HEK293 (cell line): ENCODE measurements around the gene SAMD11.
"Not testable (repeated sequence)": the region's sequence is repeated elsewhere in the genome, so short reads cannot be mapped to it uniquely, and the experiment has no call there.

Source experiments
- EGR2 ChIP-seq: fragments of 450-650 bp; formaldehyde crosslinking; IDR thresholded peaks from 2 replicates; pipeline ENCODE4 v1.5.1; 2016; ENCODE audit warnings: low read depth, missing biosample characterization, missing genetic modification characterization
- HOXA7 ChIP-seq: sonication (generic); formaldehyde crosslinking; IDR thresholded peaks from 2 replicates; pipeline ENCODE4 v1.8.1; 2022; ENCODE audit warnings: missing genetic modification reagents, borderline replicate concordance
- KLF16 ChIP-seq: fragments of 450-650 bp; formaldehyde crosslinking; IDR thresholded peaks from 2 replicates; pipeline ENCODE4 v1.5.1; 2017; ENCODE audit warnings: missing biosample characterization, missing genetic modification characterization
- SP2 ChIP-seq: fragments of 450-650 bp; formaldehyde crosslinking; IDR thresholded peaks from 2 replicates; pipeline ENCODE4 v1.5.1; 2016; ENCODE audit warnings: missing biosample characterization, missing genetic modification characterization
- YY1 ChIP-seq: fragments of 450-650 bp; formaldehyde crosslinking; IDR thresholded peaks from 2 replicates; pipeline ENCODE4 v1.5.1; 2018; ENCODE audit warnings: missing biosample characterization, missing genetic modification characterization
- ZNF239 ChIP-seq: fragments of 450-650 bp; formaldehyde crosslinking; IDR thresholded peaks from 2 replicates; pipeline ENCODE4 v1.5.1; 2016; ENCODE audit warnings: missing biosample characterization, missing genetic modification characterization
- ZNF335 ChIP-seq: fragments of 450-650 bp; formaldehyde crosslinking; conservative IDR thresholded peaks from 2 replicates; pipeline ENCODE4 v1.5.1; 2016; ENCODE audit warnings: missing biosample characterization, missing genetic modification characterization
- ZNF580 ChIP-seq: fragments of 450-650 bp; formaldehyde crosslinking; IDR thresholded peaks from 2 replicates; pipeline ENCODE4 v1.5.1; 2016; ENCODE audit warnings: missing biosample characterization, missing genetic modification characterization
- ZNF843 ChIP-seq: fragments of 450-650 bp; formaldehyde crosslinking; IDR thresholded peaks from 2 replicates; pipeline ENCODE4 v1.5.1; 2016; ENCODE audit warnings: missing biosample characterization, missing genetic modification characterization
- TF ChIP-seq, protein P1 (sequence below): fragments of 450-650 bp; formaldehyde crosslinking; IDR thresholded peaks from 2 replicates; pipeline ENCODE4 v1.5.1; 2016; ENCODE audit warnings: missing biosample characterization, missing genetic modification characterization
- TF ChIP-seq, protein P2 (sequence below): IDR thresholded peaks from 2 replicates; pipeline ENCODE4 v1.6.1; 2011; ENCODE audit warnings: mild to moderate bottlenecking, low read depth, low read length, borderline replicate concordance

GRCh38 chr1:988061-988460 lies 64.3 kb downstream of the SAMD11 start:
- TF ChIP-seq YY1 (tag by site-specific recombination); HOXA7 (CRISPR knock-in tag); EGR2 (tag by site-specific recombination); ZNF580 (tag by site-specific recombination); ZNF335; ZNF239 (tag by site-specific recombination); KLF16; ZNF843 (tag by site-specific recombination); SP2: not testable (repeated sequence)
- TF ChIP-seq, protein P1, sequence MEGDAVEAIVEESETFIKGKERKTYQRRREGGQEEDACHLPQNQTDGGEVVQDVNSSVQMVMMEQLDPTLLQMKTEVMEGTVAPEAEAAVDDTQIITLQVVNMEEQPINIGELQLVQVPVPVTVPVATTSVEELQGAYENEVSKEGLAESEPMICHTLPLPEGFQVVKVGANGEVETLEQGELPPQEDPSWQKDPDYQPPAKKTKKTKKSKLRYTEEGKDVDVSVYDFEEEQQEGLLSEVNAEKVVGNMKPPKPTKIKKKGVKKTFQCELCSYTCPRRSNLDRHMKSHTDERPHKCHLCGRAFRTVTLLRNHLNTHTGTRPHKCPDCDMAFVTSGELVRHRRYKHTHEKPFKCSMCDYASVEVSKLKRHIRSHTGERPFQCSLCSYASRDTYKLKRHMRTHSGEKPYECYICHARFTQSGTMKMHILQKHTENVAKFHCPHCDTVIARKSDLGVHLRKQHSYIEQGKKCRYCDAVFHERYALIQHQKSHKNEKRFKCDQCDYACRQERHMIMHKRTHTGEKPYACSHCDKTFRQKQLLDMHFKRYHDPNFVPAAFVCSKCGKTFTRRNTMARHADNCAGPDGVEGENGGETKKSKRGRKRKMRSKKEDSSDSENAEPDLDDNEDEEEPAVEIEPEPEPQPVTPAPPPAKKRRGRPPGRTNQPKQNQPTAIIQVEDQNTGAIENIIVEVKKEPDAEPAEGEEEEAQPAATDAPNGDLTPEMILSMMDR (tag by site-specific recombination) = not testable (repeated sequence)
- TF ChIP-seq, protein P2, sequence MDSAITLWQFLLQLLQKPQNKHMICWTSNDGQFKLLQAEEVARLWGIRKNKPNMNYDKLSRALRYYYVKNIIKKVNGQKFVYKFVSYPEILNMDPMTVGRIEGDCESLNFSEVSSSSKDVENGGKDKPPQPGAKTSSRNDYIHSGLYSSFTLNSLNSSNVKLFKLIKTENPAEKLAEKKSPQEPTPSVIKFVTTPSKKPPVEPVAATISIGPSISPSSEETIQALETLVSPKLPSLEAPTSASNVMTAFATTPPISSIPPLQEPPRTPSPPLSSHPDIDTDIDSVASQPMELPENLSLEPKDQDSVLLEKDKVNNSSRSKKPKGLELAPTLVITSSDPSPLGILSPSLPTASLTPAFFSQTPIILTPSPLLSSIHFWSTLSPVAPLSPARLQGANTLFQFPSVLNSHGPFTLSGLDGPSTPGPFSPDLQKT = not testable (repeated sequence)
